Sigmoid colon (tissue), 7 donors: ENCODE measurements around the gene ETV3. TPM values are rescaled to one million over a fixed set of nuclear protein-coding genes. Genes with fewer than 3 reads are reported as not detected.

Experiments
- DNase-seq: peaks from one replicate; pipeline ENCODE4 v3.0.0-alpha.2; 2019
- H3K27ac ChIP-seq, 4 donors: fragments of 200-600 bp; sonication (generic); one replicate each; pipeline ENCODE4 v1.5.1; 2016 to 2019; ENCODE audit warnings: mild to moderate bottlenecking in 1 of 4
- H3K27me3 ChIP-seq, 3 donors: fragments of 200-600 bp; sonication (generic); one replicate each; pipeline ENCODE4 v1.5.1; 2019; ENCODE audit warnings: mild to moderate bottlenecking in 1 of 3
- H3K36me3 ChIP-seq, 4 donors: fragments of 200-600 bp; sonication (generic); one replicate each; pipeline ENCODE4 v1.5.1; 2016 to 2019
- H3K4me1 ChIP-seq, 4 donors: fragments of 200-600 bp; sonication (generic); one replicate each; pipeline ENCODE4 v1.5.1; 2017 to 2019
- H3K4me3 ChIP-seq, 4 donors: fragments of 200-600 bp; sonication (generic); one replicate each; pipeline ENCODE4 v1.5.1; 2017 to 2019; ENCODE audit warnings: mild to moderate bottlenecking in 2 of 4, moderate library complexity in 1 of 4
- H3K9me3 ChIP-seq, 4 donors: fragments of 200-600 bp in 3 of 4; sonication (generic) in 3 of 4; one replicate each; pipeline versions ENCODE4 v1.5.1 to v1.6.1; 2013 to 2019
- CTCF ChIP-seq, 4 experiments: fragments of 450-650 bp in 3 of 4; fragments of 200-600 bp in 1 of 4; IDR thresholded peaks; one replicate each; pipeline ENCODE4 v1.5.1; 2016 to 2019; ENCODE audit warnings: antibody characterized with exemption in 4 of 4, mild to moderate bottlenecking in 3 of 4, moderate library complexity in 2 of 4
- EP300 ChIP-seq, 4 donors: sonication (generic); formaldehyde crosslinking; IDR thresholded peaks; one replicate each; pipeline ENCODE4 v1.6.1; 2017; ENCODE audit warnings: antibody characterized with exemption in 4 of 4
- POLR2A ChIP-seq, 2 donors: fragments of 450-650 bp; IDR thresholded peaks; one replicate each; pipeline ENCODE4 v1.6.1; 2016; ENCODE audit warnings: antibody characterized with exemption in 2 of 2, mild to moderate bottlenecking in 2 of 2, moderate library complexity in 2 of 2
- POLR2AphosphoS5 ChIP-seq, 4 donors: sonication (generic); formaldehyde crosslinking; IDR thresholded peaks; one replicate each; pipeline ENCODE4 v1.6.1; 2017; ENCODE audit warnings: antibody characterized with exemption in 4 of 4
- WGBS, 2 donors: extraction: QIAGEN DNeasy Blood & Tissue Kit; methylation state at CpG; one replicate each; pipeline ENCODE4 v1.1.7; 2013; 5-methylcytosine and 5-hydroxymethylcytosine counted together
- intact Hi-C: fragments of 100-400 bp; cut with DNase I; formaldehyde crosslinking; loops from one replicate; pipeline ENCODE4 v1.15.1; 2023
- polyA plus RNA-seq, 3 donors: library from polyadenylated mRNA; stranded (reverse); fragments of 200-250 nt; gene quantifications; one replicate each; pipeline ENCODE4 v1.2.3, GENCODE V29; 2013
- total RNA-seq, 4 donors: library from RNA; depleted of rRNA; stranded (reverse); fragments of >200 nt; gene quantifications; one replicate each; pipeline ENCODE4 v1.1.0, GENCODE V29; 2016
- donor health status: healthy with polysubstance abuse.
- donor health status: Bipolar disorder and iron deficiency.
- donor health status: healthy.

Gene ETV3
- total and polyA plus RNA-seq, 7 donors, result 6.6 to 20.2 (median 14.1) TPM

- intact Hi-C loops, result loop anchor here (1.0 kb wide), 1 partner anchor 66 kb away; no protein-coding TSS in a partner anchor
Measured at GRCh38 chr1:157090771-157091170, 47.4 kb downstream of the ETV3 start.

GRCh38 chr1:157090196-157090647, 48.0 kb downstream of the ETV3 start:
- H3K27me3 ChIP-seq, result no peaks in the 10 kb centered on the region
- H3K4me3 ChIP-seq, result no peak overlapping the region
- H3K9me3 ChIP-seq, result no peaks in the 10 kb centered on the region
- peak; percentile 92 for DNase-seq
- H3K36me3 ChIP-seq, result no peaks in the 10 kb centered on the region
- no peak overlapping the region for H3K27ac ChIP-seq
- peaks cover 0 to 16% (median 11%) of the 10 kb centered on the region in 4 donors for H3K4me1 ChIP-seq
- TF ChIP-seq CTCF (IDR thresholded peaks at IDR 0.05) (peak; percentile 71 to 93 (median 92)), POLR2A (IDR thresholded peaks at IDR 0.05) (no peak)
- WGBS, 2 donors, result 23 to 30% methylated on average over 10 of the region's 10 CpGs
- intact Hi-C loops, result loop anchor here (1.0 kb wide), 1 partner anchor 66 kb away; no protein-coding TSS in a partner anchor

More at GRCh38 chr1:157090771-157091170, 47.4 kb downstream of the ETV3 start:
- peak; percentile 45 for DNase-seq
- Histone ChIP-seq H3K36me3 (no peaks in the 10 kb centered on the region), H3K4me1 (peaks cover 0 to 16% (median 11%) of the 10 kb centered on the region in 4 donors), H3K27me3 (no peaks in the 10 kb centered on the region), H3K4me3 (no peak overlapping the region), H3K27ac (no peak overlapping the region), H3K9me3 (no peaks in the 10 kb centered on the region)
- no peak for TF ChIP-seq POLR2AphosphoS5 (IDR thresholded peaks at IDR 0.05)
- TF ChIP-seq POLR2A (IDR thresholded peaks at IDR 0.05), result no peak
- TF ChIP-seq EP300 (IDR thresholded peaks at IDR 0.05), result no peak
- no peak for TF ChIP-seq CTCF (IDR thresholded peaks at IDR 0.05)
- 60 to 68% methylated on average over 3 of the region's 3 CpGs for WGBS, 2 donors

- 88 to 92% methylated on average over 9 of the region's 9 CpGs for WGBS, 2 donors
Measured at GRCh38 chr1:157089789-157090188, 48.4 kb downstream of the ETV3 start.

GRCh38 chr1:157088607-157089006, 49.6 kb downstream of the ETV3 start:
- peaks cover 0 to 16% (median 11%) of the 10 kb centered on the region in 4 donors for H3K4me1 ChIP-seq
- no peak overlapping the region for H3K4me3 ChIP-seq
- TF ChIP-seq POLR2A (IDR thresholded peaks at IDR 0.05) (no peak), CTCF (IDR thresholded peaks at IDR 0.05) (no peak), EP300 (IDR thresholded peaks at IDR 0.05) (no peak), POLR2AphosphoS5 (IDR thresholded peaks at IDR 0.05) (no peak)
- no peak for DNase-seq
- H3K9me3 ChIP-seq, result no peaks in the 10 kb centered on the region
- H3K27ac ChIP-seq, result no peak overlapping the region
- no peaks in the 10 kb centered on the region for H3K36me3 ChIP-seq
- intact Hi-C loops, result no loop called here
- no peaks in the 10 kb centered on the region for H3K27me3 ChIP-seq

More at GRCh38 chr1:157089789-157090188, 48.4 kb downstream of the ETV3 start:
- Histone ChIP-seq H3K4me3 (no peak overlapping the region), H3K36me3 (no peaks in the 10 kb centered on the region), H3K9me3 (no peaks in the 10 kb centered on the region), H3K27me3 (no peaks in the 10 kb centered on the region), H3K27ac (no peak overlapping the region), H3K4me1 (peaks cover 0 to 16% (median 11%) of the 10 kb centered on the region in 4 donors)
- intact Hi-C loops, result loop anchor here (1.0 kb wide), 1 partner anchor 67 kb away; no protein-coding TSS in a partner anchor
- TF ChIP-seq POLR2AphosphoS5 (IDR thresholded peaks at IDR 0.05) (no peak), EP300 (IDR thresholded peaks at IDR 0.05) (no peak), POLR2A (IDR thresholded peaks at IDR 0.05) (no peak), CTCF (IDR thresholded peaks at IDR 0.05) (no peak)
- peak; percentile 63 for DNase-seq

- 91 to 93% methylated on average over 5 of the region's 5 CpGs for WGBS, 2 donors
- intact Hi-C loops, result no loop called here
- H3K4me3 ChIP-seq, result no peak overlapping the region
- DNase-seq, result peak; percentile 10
- H3K27me3 ChIP-seq, result no peaks in the 10 kb centered on the region
- H3K9me3 ChIP-seq, result no peaks in the 10 kb centered on the region
- H3K36me3 ChIP-seq, result no peaks in the 10 kb centered on the region
- H3K27ac ChIP-seq, result no peak overlapping the region
- peaks cover 0 to 10% (median 6%) of the 10 kb centered on the region in 4 donors for H3K4me1 ChIP-seq
- TF ChIP-seq POLR2AphosphoS5 (IDR thresholded peaks at IDR 0.05), result no peak
- no peak for TF ChIP-seq POLR2A (IDR thresholded peaks at IDR 0.05)
- TF ChIP-seq CTCF (IDR thresholded peaks at IDR 0.05), result no peak
- no peak for TF ChIP-seq EP300 (IDR thresholded peaks at IDR 0.05)
Measured at GRCh38 chr1:157087030-157087429, 51.2 kb downstream of the ETV3 start.
